ENCODE results near the gene ZNF335. TPM values are rescaled to one million over a fixed set of nuclear protein-coding genes. Genes with fewer than 3 reads are reported as not detected.
"Not testable (repeated sequence)": the region's sequence is repeated elsewhere in the genome, so short reads cannot be mapped to it uniquely, and the experiment has no call there.

The ZNF335 gene
- total RNA-seq, 4 donors from 2014 or later = 14.5 to 29.1 (median 19.7) TPM

GRCh38 chr20:45994761-45995493 lies 22.9 kb upstream of the ZNF335 start:
- DNase-seq (ENCODE audit: low spot score) = no peak

GRCh38 chr20:45993197-45993951 lies 21.4 kb upstream of the ZNF335 start:
- no peak for TF ChIP-seq CTCF (IDR thresholded peaks at IDR 0.05)
- ATAC-seq (ENCODE audit: low FRiP score) (no peak), DNase-seq (ENCODE audit: low spot score) (no peak)

More at GRCh38 chr20:45994761-45995493, 22.9 kb upstream of the ZNF335 start:
- no peak for ATAC-seq (ENCODE audit: low FRiP score)
- TF ChIP-seq CTCF (IDR thresholded peaks at IDR 0.05) = no peak

GRCh38 chr20:45991616-45992015 lies 19.6 kb upstream of the ZNF335 start:
- TF ChIP-seq CTCF (IDR thresholded peaks at IDR 0.05) = no peak
- ATAC-seq (ENCODE audit: low FRiP score) = no peak
- DNase-seq (ENCODE audit: low spot score) = no peak

GRCh38 chr20:45988830-45989229 lies 16.8 kb upstream of the ZNF335 start:
- ATAC-seq (ENCODE audit: low FRiP score); DNase-seq (ENCODE audit: low spot score): not testable (repeated sequence)

GRCh38 chr20:45987108-45987780 lies 15.2 kb upstream of the ZNF335 start:
- ATAC-seq (ENCODE audit: low FRiP score) (peak; percentile 65), DNase-seq (ENCODE audit: low spot score) (peak; percentile 60)

GRCh38 chr20:45985573-45985972 lies 13.6 kb upstream of the ZNF335 start:
- no peak for DNase-seq (ENCODE audit: low spot score)
- ATAC-seq (ENCODE audit: low FRiP score) = no peak
- no peak for TF ChIP-seq CTCF (IDR thresholded peaks at IDR 0.05)

More at GRCh38 chr20:45987108-45987780, 15.2 kb upstream of the ZNF335 start:
- no peak for TF ChIP-seq CTCF (IDR thresholded peaks at IDR 0.05)

- ATAC-seq (ENCODE audit: low FRiP score) (no peak), DNase-seq (ENCODE audit: low spot score) (no peak)
- TF ChIP-seq CTCF (IDR thresholded peaks at IDR 0.05) = no peak
Measured at GRCh38 chr20:45983279-45983743, 11.3 kb upstream of the ZNF335 start.
